ENCODE measurements around the gene PER1.

PER1 gene

GRCh38 chr17:8185582-8186445 lies 33.6 kb upstream of the PER1 start:
- no peaks in the 10 kb centered on the region for H3K27me3 ChIP-seq (ENCODE audit: low read length)
- peak overlapping the region; percentile 85 for H2AFZ ChIP-seq (ENCODE audit: low read depth, low read length, severe bottlenecking)
- TF ChIP-seq, protein P1, sequence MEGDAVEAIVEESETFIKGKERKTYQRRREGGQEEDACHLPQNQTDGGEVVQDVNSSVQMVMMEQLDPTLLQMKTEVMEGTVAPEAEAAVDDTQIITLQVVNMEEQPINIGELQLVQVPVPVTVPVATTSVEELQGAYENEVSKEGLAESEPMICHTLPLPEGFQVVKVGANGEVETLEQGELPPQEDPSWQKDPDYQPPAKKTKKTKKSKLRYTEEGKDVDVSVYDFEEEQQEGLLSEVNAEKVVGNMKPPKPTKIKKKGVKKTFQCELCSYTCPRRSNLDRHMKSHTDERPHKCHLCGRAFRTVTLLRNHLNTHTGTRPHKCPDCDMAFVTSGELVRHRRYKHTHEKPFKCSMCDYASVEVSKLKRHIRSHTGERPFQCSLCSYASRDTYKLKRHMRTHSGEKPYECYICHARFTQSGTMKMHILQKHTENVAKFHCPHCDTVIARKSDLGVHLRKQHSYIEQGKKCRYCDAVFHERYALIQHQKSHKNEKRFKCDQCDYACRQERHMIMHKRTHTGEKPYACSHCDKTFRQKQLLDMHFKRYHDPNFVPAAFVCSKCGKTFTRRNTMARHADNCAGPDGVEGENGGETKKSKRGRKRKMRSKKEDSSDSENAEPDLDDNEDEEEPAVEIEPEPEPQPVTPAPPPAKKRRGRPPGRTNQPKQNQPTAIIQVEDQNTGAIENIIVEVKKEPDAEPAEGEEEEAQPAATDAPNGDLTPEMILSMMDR (IDR thresholded peaks at IDR 0.05; ENCODE audit: insufficient read depth, low read length, poor library complexity, severe bottlenecking): no peak
- no peak for TF ChIP-seq EZH2phosphoT487 (conservative IDR thresholded peaks at IDR 0.05; ENCODE audit: low read length)
- peaks cover 13% of the 10 kb centered on the region; the same call in 1 of the 2 replicates for H3K79me2 ChIP-seq (ENCODE audit: insufficient read depth, low read length)
- H4K20me1 ChIP-seq (ENCODE audit: low read depth, low read length): no peaks in the 10 kb centered on the region
- no peaks in the 10 kb centered on the region for H3K9me3 ChIP-seq (ENCODE audit: insufficient read depth, low read length)
- H3K36me3 ChIP-seq (ENCODE audit: low read length): no peaks in the 10 kb centered on the region
- H3K4me2 ChIP-seq (ENCODE audit: low read depth, low read length, poor library complexity, severe bottlenecking): peak overlapping the region; percentile 78
- H3K9me2 ChIP-seq (replicated peaks; ENCODE audit: insufficient read depth, low read length): no peaks in the 10 kb centered on the region
- H3K9ac ChIP-seq (ENCODE audit: low read length): peak overlapping the region; percentile 75
- peak overlapping the region; percentile 86 for H3K27ac ChIP-seq (ENCODE audit: low read depth, low read length)
- H3F3A ChIP-seq (ENCODE audit: insufficient read depth): peaks cover 25% of the 10 kb centered on the region
- H3K4me3 ChIP-seq (ENCODE audit: insufficient read depth, low read length, poor library complexity, severe bottlenecking): peak overlapping the region; percentile 84

GRCh38 chr17:8176998-8177731 lies 25.0 kb upstream of the PER1 start:
- H4K20me1 ChIP-seq (ENCODE audit: low read depth, low read length): no peaks in the 10 kb centered on the region
- H3K27me3 ChIP-seq (ENCODE audit: low read length): no peaks in the 10 kb centered on the region
- TF ChIP-seq, protein P1 (IDR thresholded peaks at IDR 0.05; ENCODE audit: insufficient read depth, low read length, poor library complexity, severe bottlenecking): no peak
- TF ChIP-seq EZH2phosphoT487 (conservative IDR thresholded peaks at IDR 0.05; ENCODE audit: low read length): no peak
- no peaks in the 10 kb centered on the region; the same call in 1 of the 2 replicates for H3K79me2 ChIP-seq (ENCODE audit: insufficient read depth, low read length)
- H3K4me3 ChIP-seq (ENCODE audit: insufficient read depth, low read length, poor library complexity, severe bottlenecking): peak overlapping the region; percentile 78
- H3F3A ChIP-seq (ENCODE audit: insufficient read depth): peaks cover 27% of the 10 kb centered on the region
- peak overlapping the region; percentile 91 for H3K4me2 ChIP-seq (ENCODE audit: low read depth, low read length, poor library complexity, severe bottlenecking)
- no peaks in the 10 kb centered on the region for H3K36me3 ChIP-seq (ENCODE audit: low read length)
- H3K9me3 ChIP-seq (ENCODE audit: insufficient read depth, low read length): no peaks in the 10 kb centered on the region
- peak overlapping the region; percentile 87 for H3K9ac ChIP-seq (ENCODE audit: low read length)
- no peak overlapping the region for H3K27ac ChIP-seq (ENCODE audit: low read depth, low read length)
- no peaks in the 10 kb centered on the region for H3K9me2 ChIP-seq (replicated peaks; ENCODE audit: insufficient read depth, low read length)
- peak overlapping the region; percentile 86 for H2AFZ ChIP-seq (ENCODE audit: low read depth, low read length, severe bottlenecking)

DNA sequence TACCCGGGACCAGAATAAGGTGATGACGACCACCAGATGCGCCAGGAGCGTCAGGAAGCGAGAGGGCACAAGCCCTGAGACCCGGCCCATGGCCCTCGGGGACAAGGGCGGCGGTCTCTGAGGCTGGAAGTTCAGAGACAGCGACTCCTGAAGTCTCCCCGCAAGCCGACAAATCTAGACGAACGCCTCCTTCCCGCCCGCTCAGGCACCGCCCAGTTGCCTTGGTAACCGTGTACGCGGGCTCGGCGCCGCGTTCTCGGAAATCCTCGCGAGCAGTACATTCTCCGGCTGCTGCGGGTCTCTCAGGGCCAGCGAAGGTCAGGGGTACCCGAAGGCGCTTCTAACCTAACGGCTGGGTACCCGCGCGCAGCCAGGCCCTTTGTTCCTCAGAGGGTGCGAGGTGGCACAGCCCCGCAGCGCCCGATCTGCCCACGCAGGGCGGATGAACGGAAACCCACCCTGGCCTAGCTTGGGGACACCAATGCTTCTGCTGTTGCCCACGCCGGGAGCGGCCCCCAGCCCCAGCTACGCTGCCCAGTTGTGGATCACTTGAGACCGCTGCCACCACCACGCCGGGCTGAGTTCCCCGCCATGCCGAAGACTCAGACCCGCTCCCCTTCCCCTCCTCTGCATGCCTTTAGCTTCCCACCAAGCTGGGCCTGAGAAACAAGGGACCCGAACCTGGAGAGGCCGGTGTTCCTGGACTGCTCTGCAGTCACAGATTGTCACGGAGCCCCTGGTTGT lies 24.2 kb upstream of the PER1 start, which contains the start of gene TMEM107:
TSS of gene TMEM107 (minus strand) at position 184 of the 744 bp plus-strand sequence. CDS start at position 90, 94 bp downstream.
- no peaks in the 10 kb centered on the region for H3K36me3 ChIP-seq (ENCODE audit: low read length)
- H3K9me2 ChIP-seq (replicated peaks; ENCODE audit: insufficient read depth, low read length): no peaks in the 10 kb centered on the region
- H3K9me3 ChIP-seq (ENCODE audit: insufficient read depth, low read length): no peaks in the 10 kb centered on the region
- peak within 1 kb of the TSS; percentile 45 for H3K27ac ChIP-seq (ENCODE audit: low read depth, low read length)
- H3K4me3 ChIP-seq (ENCODE audit: insufficient read depth, low read length, poor library complexity, severe bottlenecking): peak within 1 kb of the TSS; percentile 78
- peak within 1 kb of the TSS; percentile 86 for H2AFZ ChIP-seq (ENCODE audit: low read depth, low read length, severe bottlenecking)
- no peaks in the 10 kb centered on the region for H4K20me1 ChIP-seq (ENCODE audit: low read depth, low read length)
- peak within 1 kb of the TSS; percentile 87 for H3K9ac ChIP-seq (ENCODE audit: low read length)
- peak within 1 kb of the TSS; percentile 91 for H3K4me2 ChIP-seq (ENCODE audit: low read depth, low read length, poor library complexity, severe bottlenecking)
- no peaks in the 10 kb centered on the region for H3K27me3 ChIP-seq (ENCODE audit: low read length)
- peaks cover 28% of the 10 kb centered on the region for H3F3A ChIP-seq (ENCODE audit: insufficient read depth)
- H3K79me2 ChIP-seq (ENCODE audit: insufficient read depth, low read length): no peaks in the 10 kb centered on the region; the same call in 1 of the 2 replicates
- TF ChIP-seq EZH2phosphoT487 (conservative IDR thresholded peaks at IDR 0.05; ENCODE audit: low read length): no peak
- TF ChIP-seq, protein P1 (IDR thresholded peaks at IDR 0.05; ENCODE audit: insufficient read depth, low read length, poor library complexity, severe bottlenecking): no peak
